Activated T-helper 17 cell treated with anti-CD3 and anti-CD28 coated beads, Interleukin-2, amount 50 U/mL, for 72 hours (primary cell): ENCODE measurements around the gene KLHL25. TPM values are rescaled to one million over a fixed set of nuclear protein-coding genes. Genes with fewer than 3 reads are reported as not detected.

Source experiments
- ATAC-seq: fragments of 150-1000 bp; cut with Tn5 transposase; replicated peaks from 2 replicates; pipeline ENCODE4 v1.10.0; 2021; ENCODE audit warnings: mild to moderate bottlenecking, moderate library complexity
- H3K27ac Mint-ChIP-seq: one replicate; pipeline ENCODE4 v1.8.0; 2022; ENCODE audit warnings: mixed read lengths
- H3K27me3 Mint-ChIP-seq: one replicate; pipeline ENCODE4 v1.8.0; 2022; ENCODE audit warnings: mixed read lengths
- H3K36me3 Mint-ChIP-seq: one replicate; pipeline ENCODE4 v1.8.0; 2022; ENCODE audit warnings: low read depth, mild to moderate bottlenecking, mixed read lengths
- H3K4me1 Mint-ChIP-seq: one replicate; pipeline ENCODE4 v1.8.0; 2022; ENCODE audit warnings: mixed read lengths
- H3K4me3 Mint-ChIP-seq: one replicate; pipeline ENCODE4 v1.8.0; 2022; ENCODE audit warnings: mild to moderate bottlenecking, mixed read lengths
- H3K9me3 Mint-ChIP-seq: one replicate; pipeline ENCODE4 v1.8.0; 2022; ENCODE audit warnings: mixed read lengths
- total RNA-seq, 2 donors: library from RNA; stranded (reverse); gene quantifications; one replicate each; pipeline ENCODE4 v1.2.3, GENCODE V29; 2022

Gene KLHL25
- total RNA-seq, 2 donors from 2014 or later: 3.4 to 4.6 TPM

DNA sequence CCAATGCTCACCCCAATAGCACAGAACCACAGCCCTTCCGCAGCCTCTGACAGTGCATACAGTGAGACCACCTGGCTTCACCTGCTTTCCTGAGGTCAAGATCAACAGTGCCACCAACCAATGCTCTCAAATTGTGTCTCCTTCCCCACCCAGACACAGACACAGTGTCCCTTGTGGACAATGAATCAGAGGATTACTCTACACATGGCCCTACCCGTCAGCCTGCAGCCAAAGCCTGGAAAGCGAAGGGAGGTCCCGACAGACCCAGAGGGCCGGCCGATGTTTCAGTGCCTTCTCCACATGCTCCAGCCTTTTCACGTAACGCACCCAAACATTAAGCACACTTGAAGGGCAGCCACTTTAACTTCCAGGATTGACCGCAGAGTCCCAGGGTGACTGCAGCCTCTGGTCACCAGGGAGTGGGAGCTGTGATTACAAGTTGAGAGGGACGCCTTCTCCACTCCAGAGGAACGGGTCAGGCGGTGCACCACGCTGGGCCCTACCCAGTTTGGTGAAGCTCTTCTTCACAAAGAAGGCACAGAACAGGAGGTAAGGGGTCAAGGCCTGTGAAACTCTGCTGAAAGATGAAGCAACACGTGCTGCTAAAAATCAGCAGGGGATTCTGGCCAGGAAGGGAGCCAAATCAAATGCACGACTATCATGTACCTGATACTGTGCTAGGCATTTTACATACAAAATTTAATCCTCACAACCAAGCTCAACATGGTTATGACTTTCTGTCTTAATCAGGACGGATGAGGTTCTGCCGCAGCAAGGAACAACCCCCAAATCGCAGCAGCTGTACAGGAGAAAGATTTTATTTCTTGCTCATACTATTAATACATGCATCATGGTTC, 17.2 kb downstream of the KLHL25 start:
- Mint-ChIP-seq H3K9me3 (no peaks in the 10 kb centered on the region), H3K4me1 (peaks cover 12% of the 10 kb centered on the region), H3K4me3 (no peak overlapping the region), H3K27ac (no peak overlapping the region), H3K27me3 (no peaks in the 10 kb centered on the region), H3K36me3 (no peaks in the 10 kb centered on the region)
- no peak for ATAC-seq

- Mint-ChIP-seq H3K27ac (no peak overlapping the region), H3K27me3 (no peaks in the 10 kb centered on the region), H3K9me3 (no peaks in the 10 kb centered on the region), H3K4me1 (peaks cover 6% of the 10 kb centered on the region), H3K36me3 (no peaks in the 10 kb centered on the region), H3K4me3 (no peak overlapping the region)
- ATAC-seq: no peak
Observed at GRCh38 chr15:85773970-85774369, 20.8 kb downstream of the KLHL25 start.

DNA sequence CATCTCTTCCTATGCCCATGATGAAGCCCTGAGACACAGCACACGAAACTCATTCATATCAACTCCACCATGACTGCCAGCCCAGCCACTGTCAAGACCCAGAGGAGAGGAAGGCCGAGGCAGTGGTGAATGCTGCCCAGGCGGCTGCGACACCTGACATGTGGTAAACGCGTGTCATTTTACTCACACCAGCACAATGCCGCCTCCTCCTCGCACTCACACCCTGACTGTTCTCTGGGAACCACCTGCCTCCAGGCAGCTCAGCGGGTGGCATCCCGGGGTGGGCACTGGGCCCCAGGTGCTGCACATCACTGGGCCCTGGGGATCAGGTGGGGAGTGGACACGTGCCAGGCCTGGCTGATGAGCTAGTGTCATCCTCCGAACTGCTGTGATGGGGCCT, 21.5 kb downstream of the KLHL25 start:
- ATAC-seq: no peak
- H3K27ac Mint-ChIP-seq: peak overlapping the region; percentile 52
- H3K36me3 Mint-ChIP-seq: no peaks in the 10 kb centered on the region
- no peak overlapping the region for H3K4me3 Mint-ChIP-seq
- H3K27me3 Mint-ChIP-seq: no peaks in the 10 kb centered on the region
- H3K9me3 Mint-ChIP-seq: no peaks in the 10 kb centered on the region
- H3K4me1 Mint-ChIP-seq: peaks cover 6% of the 10 kb centered on the region

- H3K9me3 Mint-ChIP-seq: no peaks in the 10 kb centered on the region
- peak overlapping the region; percentile 52 for H3K27ac Mint-ChIP-seq
- H3K36me3 Mint-ChIP-seq: no peaks in the 10 kb centered on the region
Observed at GRCh38 chr15:85772668-85773067, 22.1 kb downstream of the KLHL25 start.

DNA sequence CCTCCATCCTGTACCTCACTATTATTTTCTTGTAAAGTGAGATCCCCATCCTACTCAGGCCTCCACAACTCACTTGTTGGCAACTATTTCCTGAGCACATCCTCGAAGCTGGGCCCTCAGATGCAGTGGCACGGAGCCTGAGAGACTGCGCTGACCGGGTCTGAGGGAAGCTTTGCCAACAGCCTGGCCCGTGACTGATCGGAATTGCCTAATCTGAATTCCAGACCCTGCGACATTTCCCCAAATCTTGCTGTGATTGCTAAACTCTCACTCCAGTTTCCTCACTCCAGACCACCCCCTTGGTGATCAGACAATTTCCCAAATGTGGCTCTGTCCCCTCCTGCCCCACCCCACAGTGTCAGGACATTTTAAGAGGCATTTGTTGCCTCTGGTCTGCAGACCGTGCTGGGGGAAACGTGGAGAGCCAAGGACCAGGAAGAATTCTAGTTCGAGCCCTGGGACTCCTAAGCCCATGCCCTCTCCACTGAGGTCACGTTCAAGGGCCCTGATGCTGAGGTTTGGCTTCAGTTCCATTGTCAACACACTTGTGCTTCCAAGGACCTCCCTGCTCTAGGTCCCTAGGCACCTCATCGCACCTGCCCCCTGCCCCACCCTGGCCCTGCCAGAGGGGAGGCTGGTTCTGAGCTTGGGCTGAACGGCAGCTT, 22.8 kb downstream of the KLHL25 start:
- no peaks in the 10 kb centered on the region for H3K9me3 Mint-ChIP-seq
- no peak overlapping the region for H3K4me3 Mint-ChIP-seq
- ATAC-seq: no peak
- H3K27ac Mint-ChIP-seq: no peak overlapping the region
- H3K36me3 Mint-ChIP-seq: no peaks in the 10 kb centered on the region
- H3K4me1 Mint-ChIP-seq: peaks cover 6% of the 10 kb centered on the region
- H3K27me3 Mint-ChIP-seq: no peaks in the 10 kb centered on the region

More at GRCh38 chr15:85772668-85773067, 22.1 kb downstream of the KLHL25 start:
- no peak for ATAC-seq
- Mint-ChIP-seq H3K4me3 (no peak overlapping the region), H3K27me3 (no peaks in the 10 kb centered on the region), H3K4me1 (peaks cover 6% of the 10 kb centered on the region)

DNA sequence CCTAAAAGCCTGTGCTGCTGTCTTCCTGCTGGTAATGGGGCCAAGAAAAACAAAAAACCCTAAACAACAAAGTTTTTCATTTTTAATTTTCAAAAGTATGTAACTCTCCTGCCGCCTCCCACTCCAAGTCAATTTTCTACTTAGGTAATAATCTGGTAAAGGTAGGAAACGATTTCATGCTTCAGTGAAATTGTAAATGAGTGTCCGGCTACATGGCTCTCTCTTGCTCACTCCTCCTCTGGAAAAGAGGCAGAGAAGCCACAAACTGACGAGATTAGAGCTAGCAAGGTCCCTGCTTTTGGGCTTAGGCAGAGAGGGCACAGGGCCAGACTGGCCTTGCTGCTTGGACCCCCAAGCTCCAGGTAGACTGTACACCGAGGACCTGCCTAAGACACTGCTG, 23.5 kb downstream of the KLHL25 start:
- H3K27ac Mint-ChIP-seq: no peak overlapping the region
- H3K4me1 Mint-ChIP-seq: peaks cover 6% of the 10 kb centered on the region
- H3K9me3 Mint-ChIP-seq: no peaks in the 10 kb centered on the region
- no peak for ATAC-seq
- no peaks in the 10 kb centered on the region for H3K36me3 Mint-ChIP-seq
- H3K4me3 Mint-ChIP-seq: no peak overlapping the region
- H3K27me3 Mint-ChIP-seq: no peaks in the 10 kb centered on the region

- Mint-ChIP-seq H3K4me1 (peaks cover 6% of the 10 kb centered on the region), H3K4me3 (no peak overlapping the region), H3K36me3 (no peaks in the 10 kb centered on the region), H3K27ac (no peak overlapping the region), H3K9me3 (no peaks in the 10 kb centered on the region), H3K27me3 (no peaks in the 10 kb centered on the region)
- ATAC-seq: no peak
Observed at GRCh38 chr15:85770096-85771041, 24.4 kb downstream of the KLHL25 start.

DNA sequence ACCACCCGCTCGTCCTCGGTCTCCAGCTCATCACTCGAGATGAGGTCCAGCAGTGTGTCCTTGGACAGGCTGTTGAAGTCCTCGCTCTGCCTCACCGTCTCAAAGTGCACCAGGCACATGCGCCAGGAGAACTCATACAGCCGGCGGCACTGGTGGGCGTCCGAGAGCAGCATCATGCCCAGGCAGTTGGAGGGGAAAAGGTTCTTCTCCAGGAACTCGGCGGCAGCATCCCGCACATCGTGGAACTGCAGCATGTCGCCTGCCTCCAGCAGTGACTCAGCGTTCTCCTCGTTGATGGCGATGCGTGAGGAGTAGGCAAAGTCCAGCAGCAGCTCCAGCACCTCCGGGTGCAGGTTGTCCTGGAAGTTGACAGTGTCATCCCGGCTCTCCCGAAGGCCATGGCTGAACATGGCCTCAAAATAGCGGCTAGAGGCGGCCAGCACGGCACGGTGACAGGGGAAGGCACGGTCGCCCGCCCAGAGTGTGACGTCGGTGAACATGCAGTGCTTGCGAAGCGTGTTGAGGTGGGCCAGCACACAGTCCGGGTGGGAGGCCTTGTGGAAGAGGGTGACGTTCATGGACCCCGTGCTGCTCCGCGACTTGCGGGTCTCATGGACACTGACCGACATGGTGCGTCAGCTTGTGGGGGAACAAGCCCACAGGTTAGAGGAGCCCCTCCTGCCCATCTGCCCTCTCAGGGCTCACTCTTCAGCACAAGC, 25.4 kb downstream of the KLHL25 start:
- ATAC-seq: no peak
- Mint-ChIP-seq H3K9me3 (no peaks in the 10 kb centered on the region), H3K27ac (no peak overlapping the region), H3K4me3 (no peak overlapping the region), H3K27me3 (no peaks in the 10 kb centered on the region), H3K4me1 (peaks cover 9% of the 10 kb centered on the region), H3K36me3 (no peaks in the 10 kb centered on the region)

GRCh38 chr15:85768595-85769168, 26.0 kb downstream of the KLHL25 start:
- H3K27me3 Mint-ChIP-seq: no peaks in the 10 kb centered on the region
- no peak for ATAC-seq
- no peak overlapping the region for H3K27ac Mint-ChIP-seq
- H3K36me3 Mint-ChIP-seq: no peaks in the 10 kb centered on the region
- no peak overlapping the region for H3K4me3 Mint-ChIP-seq
- H3K9me3 Mint-ChIP-seq: no peaks in the 10 kb centered on the region
- H3K4me1 Mint-ChIP-seq: peaks cover 9% of the 10 kb centered on the region

DNA sequence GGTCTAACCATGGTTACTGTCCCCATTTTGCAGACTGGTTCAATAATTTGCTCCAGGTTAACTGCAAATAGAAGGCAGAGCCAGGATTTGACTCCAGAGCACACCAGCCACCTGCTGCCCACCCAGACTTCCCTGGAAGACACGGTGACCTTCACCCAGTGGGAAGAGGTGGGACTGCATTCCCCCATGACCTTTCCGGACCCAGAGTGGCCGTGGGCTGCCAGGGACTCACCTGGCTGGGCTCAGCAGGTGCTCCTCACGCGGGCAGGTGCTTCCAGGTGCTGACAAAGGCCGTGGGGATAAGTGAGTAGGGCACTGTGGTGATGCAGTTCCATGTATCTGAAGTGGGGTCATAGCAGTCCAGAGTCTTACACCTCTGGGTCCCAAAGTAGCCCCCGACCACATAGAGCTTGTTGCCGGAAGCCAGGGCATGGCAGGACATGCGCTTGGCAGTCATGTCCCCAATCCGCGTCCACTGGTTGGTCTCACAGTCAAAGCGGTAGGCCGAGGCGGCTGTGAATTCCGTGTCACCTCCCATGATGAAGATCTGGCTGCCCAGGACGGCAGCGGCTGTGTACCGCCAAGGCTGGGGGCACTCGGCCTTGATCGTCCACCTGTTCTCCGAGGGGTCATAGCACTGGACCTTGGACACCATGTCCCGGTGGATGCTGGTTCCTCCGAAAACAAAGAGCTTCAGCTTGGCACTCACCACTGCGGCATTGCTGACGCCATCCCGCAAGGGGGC, 26.8 kb downstream of the KLHL25 start:
- H3K27ac Mint-ChIP-seq: no peak overlapping the region
- H3K4me3 Mint-ChIP-seq: no peak overlapping the region
- no peaks in the 10 kb centered on the region for H3K27me3 Mint-ChIP-seq
- H3K4me1 Mint-ChIP-seq: peaks cover 5% of the 10 kb centered on the region
- no peak for ATAC-seq
- no peaks in the 10 kb centered on the region for H3K9me3 Mint-ChIP-seq
- H3K36me3 Mint-ChIP-seq: no peaks in the 10 kb centered on the region

- no peak for ATAC-seq
- Mint-ChIP-seq H3K36me3 (no peaks in the 10 kb centered on the region), H3K4me3 (no peak overlapping the region), H3K4me1 (peaks cover 3% of the 10 kb centered on the region), H3K27ac (no peak overlapping the region), H3K27me3 (no peaks in the 10 kb centered on the region), H3K9me3 (no peaks in the 10 kb centered on the region)
Observed at GRCh38 chr15:85766001-85766831, 28.5 kb downstream of the KLHL25 start.

DNA sequence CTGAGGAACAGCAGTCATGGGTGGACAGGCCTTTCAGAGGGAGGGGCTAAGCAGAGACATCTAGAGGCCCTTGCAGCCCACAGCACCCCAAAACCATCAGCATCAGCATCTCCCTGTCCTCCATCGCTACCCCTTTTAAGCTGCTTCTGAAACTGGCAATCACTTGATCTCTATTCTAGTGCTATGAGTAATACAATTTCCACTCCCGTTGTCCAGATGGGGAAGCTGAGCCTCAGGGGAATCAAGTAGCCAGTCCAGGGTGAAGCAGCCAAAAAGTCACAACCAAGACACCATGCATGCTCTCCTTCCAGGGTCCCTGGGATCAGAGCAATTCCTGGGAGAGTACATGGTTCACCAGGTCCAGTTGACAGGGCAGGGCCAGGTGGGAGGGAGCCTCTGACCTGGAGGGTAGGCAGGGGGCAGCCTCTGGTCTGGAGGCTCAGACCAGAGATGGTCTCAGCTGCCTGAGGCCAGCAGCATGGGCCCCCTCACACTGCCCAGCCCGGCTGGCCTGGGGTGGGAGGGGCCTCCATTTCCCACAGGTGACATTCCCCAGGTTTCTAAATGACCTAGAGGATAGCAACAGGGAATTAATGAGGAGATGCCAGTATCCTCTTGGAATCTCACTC, 30.0 kb downstream of the KLHL25 start:
- H3K9me3 Mint-ChIP-seq: no peaks in the 10 kb centered on the region
- H3K4me3 Mint-ChIP-seq: no peak overlapping the region
- peaks cover 3% of the 10 kb centered on the region for H3K4me1 Mint-ChIP-seq
- no peaks in the 10 kb centered on the region for H3K27me3 Mint-ChIP-seq
- no peak for ATAC-seq
- H3K36me3 Mint-ChIP-seq: no peaks in the 10 kb centered on the region
- H3K27ac Mint-ChIP-seq: peak overlapping the region; percentile 7
